ENCODE measurements around the gene USP44. TPM values are rescaled to one million over a fixed set of nuclear protein-coding genes. Genes with fewer than 3 reads are reported as not detected.

The USP44 gene
- total RNA-seq, 4 donors from 2014 or later = 3.3 to 6.2 (median 5.3) TPM

- intact Hi-C loops (cut with DNase I) = no loop called here
- no peaks in the 10 kb centered on the region for H3K4me1 ChIP-seq
- no peak for DNase-seq (ENCODE audit: extremely low spot score)
- no peaks in the 10 kb centered on the region for H3K27me3 ChIP-seq
- H3K9me3 ChIP-seq = no peaks in the 10 kb centered on the region
- no peak for TF ChIP-seq POLR2AphosphoS5 (IDR thresholded peaks at IDR 0.05)
- no peak overlapping the region for H3K27ac ChIP-seq (replicated peaks in 1 of 4)
- H3K36me3 ChIP-seq = peaks cover 22 to 58% (median 33%) of the 10 kb centered on the region in 4 donors
- no peak overlapping the region for H3K4me3 ChIP-seq
These were observed 34.0 kb downstream of the USP44 start for GRCh38 chr12:95517246-95517645.

DNA sequence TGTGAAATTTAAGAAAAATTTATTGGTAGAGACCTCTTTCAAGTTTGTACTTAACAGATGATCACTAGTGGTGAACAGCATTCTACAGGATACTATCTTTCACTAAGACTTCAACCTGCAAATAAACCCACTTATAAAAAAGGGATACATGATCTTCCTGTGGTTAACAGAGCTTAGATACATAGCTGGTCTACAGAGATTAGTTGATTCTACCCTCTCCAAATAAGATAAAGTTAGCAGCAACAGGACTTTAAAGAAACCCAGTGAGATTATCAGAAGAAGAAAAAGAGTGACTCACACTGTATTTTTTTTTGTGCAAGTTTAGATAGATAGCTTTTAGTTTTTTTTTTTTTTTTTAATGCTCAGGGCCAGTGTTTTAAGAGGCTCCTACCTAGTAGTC lies 34.5 kb downstream of the USP44 start:
- intact Hi-C loops (cut with DNase I) = no loop called here
- Histone ChIP-seq H3K4me3 (no peak overlapping the region), H3K4me1 (no peaks in the 10 kb centered on the region), H3K27me3 (no peaks in the 10 kb centered on the region), H3K9me3 (no peaks in the 10 kb centered on the region), H3K36me3 (peaks cover 26 to 59% (median 38%) of the 10 kb centered on the region in 4 donors), H3K27ac (replicated peaks in 1 of 4) (no peak overlapping the region)
- TF ChIP-seq POLR2AphosphoS5 (IDR thresholded peaks at IDR 0.05) = no peak
- TF ChIP-seq, protein P1, sequence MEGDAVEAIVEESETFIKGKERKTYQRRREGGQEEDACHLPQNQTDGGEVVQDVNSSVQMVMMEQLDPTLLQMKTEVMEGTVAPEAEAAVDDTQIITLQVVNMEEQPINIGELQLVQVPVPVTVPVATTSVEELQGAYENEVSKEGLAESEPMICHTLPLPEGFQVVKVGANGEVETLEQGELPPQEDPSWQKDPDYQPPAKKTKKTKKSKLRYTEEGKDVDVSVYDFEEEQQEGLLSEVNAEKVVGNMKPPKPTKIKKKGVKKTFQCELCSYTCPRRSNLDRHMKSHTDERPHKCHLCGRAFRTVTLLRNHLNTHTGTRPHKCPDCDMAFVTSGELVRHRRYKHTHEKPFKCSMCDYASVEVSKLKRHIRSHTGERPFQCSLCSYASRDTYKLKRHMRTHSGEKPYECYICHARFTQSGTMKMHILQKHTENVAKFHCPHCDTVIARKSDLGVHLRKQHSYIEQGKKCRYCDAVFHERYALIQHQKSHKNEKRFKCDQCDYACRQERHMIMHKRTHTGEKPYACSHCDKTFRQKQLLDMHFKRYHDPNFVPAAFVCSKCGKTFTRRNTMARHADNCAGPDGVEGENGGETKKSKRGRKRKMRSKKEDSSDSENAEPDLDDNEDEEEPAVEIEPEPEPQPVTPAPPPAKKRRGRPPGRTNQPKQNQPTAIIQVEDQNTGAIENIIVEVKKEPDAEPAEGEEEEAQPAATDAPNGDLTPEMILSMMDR (IDR thresholded peaks at IDR 0.05) = no peak
- no peak for TF ChIP-seq POLR2A (IDR thresholded peaks at IDR 0.05; ENCODE audit: low read depth)
- TF ChIP-seq EP300 (IDR thresholded peaks at IDR 0.05) = no peak
- no peak for DNase-seq (ENCODE audit: extremely low spot score)

DNA sequence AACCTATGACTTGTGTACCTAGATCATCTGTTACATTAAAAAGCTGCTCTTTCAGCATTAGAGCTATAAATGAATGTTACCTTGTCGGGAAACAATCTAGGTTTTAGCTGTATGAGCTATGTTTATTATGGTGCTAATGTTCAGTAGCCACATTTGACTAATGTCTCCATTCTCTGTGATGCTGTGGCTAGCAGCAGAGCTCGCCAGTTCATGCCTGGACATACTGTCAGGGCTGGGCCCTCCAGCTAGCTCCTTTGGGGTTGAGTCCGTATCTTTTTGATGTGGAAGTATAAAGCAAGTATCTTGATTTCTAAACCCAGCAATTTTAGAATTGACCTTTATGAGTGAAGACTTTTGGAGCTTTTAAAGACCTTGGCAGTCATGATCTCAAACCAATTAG lies 36.1 kb downstream of the USP44 start:
- TF ChIP-seq POLR2A (IDR thresholded peaks at IDR 0.05; ENCODE audit: low read depth) = no peak
- TF ChIP-seq EP300 (IDR thresholded peaks at IDR 0.05) = no peak
- TF ChIP-seq POLR2AphosphoS5 (IDR thresholded peaks at IDR 0.05) = no peak
- TF ChIP-seq, protein P1 (IDR thresholded peaks at IDR 0.05) = no peak
- WGBS = 85% methylated on average over 3 of the region's 3 CpGs

GRCh38 chr12:95513599-95513998 lies 37.7 kb downstream of the USP44 start:
- no peak for TF ChIP-seq POLR2AphosphoS5 (IDR thresholded peaks at IDR 0.05)
- TF ChIP-seq EP300 (IDR thresholded peaks at IDR 0.05) = no peak
- TF ChIP-seq, protein P1 (IDR thresholded peaks at IDR 0.05) = no peak
- TF ChIP-seq POLR2A (IDR thresholded peaks at IDR 0.05; ENCODE audit: low read depth) = no peak
- peaks cover 0 to 17% (median 11%) of the 10 kb centered on the region in 4 donors for H3K4me1 ChIP-seq
- intact Hi-C loops (cut with DNase I) = no loop called here
- peaks cover 27 to 73% (median 53%) of the 10 kb centered on the region in 4 donors for H3K36me3 ChIP-seq
- H3K9me3 ChIP-seq = no peaks in the 10 kb centered on the region
- H3K27me3 ChIP-seq = no peaks in the 10 kb centered on the region
- no peak for DNase-seq (ENCODE audit: extremely low spot score)
- H3K4me3 ChIP-seq = no peak overlapping the region
- WGBS = 93% methylated on average over 5 of the region's 5 CpGs
- no peak overlapping the region for H3K27ac ChIP-seq (replicated peaks in 1 of 4)

More for the DNA sequence above, 36.1 kb downstream of the USP44 start:
- Histone ChIP-seq H3K9me3 (no peaks in the 10 kb centered on the region), H3K4me3 (no peak overlapping the region), H3K27me3 (no peaks in the 10 kb centered on the region), H3K27ac (replicated peaks in 1 of 4) (no peak overlapping the region), H3K36me3 (peaks cover 27 to 57% (median 47%) of the 10 kb centered on the region in 4 donors), H3K4me1 (peaks cover 0 to 7% (median 2%) of the 10 kb centered on the region in 4 donors)
- no peak for DNase-seq (ENCODE audit: extremely low spot score)
- intact Hi-C loops (cut with DNase I) = no loop called here

DNA sequence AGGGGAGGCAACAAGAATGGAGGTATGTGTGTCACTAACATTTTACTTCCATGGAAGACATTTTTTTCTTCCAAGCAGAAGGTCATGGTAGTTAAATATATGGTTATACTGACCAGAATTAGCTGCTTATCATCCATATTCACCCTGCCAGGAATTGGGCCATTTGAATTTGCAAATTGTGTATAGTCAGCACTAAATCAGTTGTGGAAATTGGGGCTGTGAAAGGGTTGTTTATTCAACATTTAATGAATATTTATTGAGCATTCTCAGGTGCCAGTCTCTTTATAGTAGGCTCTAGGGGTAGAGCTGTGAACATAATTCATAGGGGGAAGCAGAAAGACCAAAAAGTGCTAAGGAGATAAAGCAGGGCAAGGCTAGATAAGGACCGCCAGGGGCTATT lies 39.3 kb downstream of the USP44 start:
- intact Hi-C loops (cut with DNase I) = no loop called here
- Histone ChIP-seq H3K27ac (replicated peaks in 1 of 4) (no peak overlapping the region), H3K36me3 (peaks cover 27 to 88% (median 61%) of the 10 kb centered on the region in 4 donors), H3K27me3 (no peaks in the 10 kb centered on the region), H3K4me1 (peaks cover 0 to 28% (median 25%) of the 10 kb centered on the region in 4 donors), H3K9me3 (no peaks in the 10 kb centered on the region), H3K4me3 (no peak overlapping the region)
- TF ChIP-seq EP300 (IDR thresholded peaks at IDR 0.05) (no peak), POLR2AphosphoS5 (IDR thresholded peaks at IDR 0.05) (no peak)
- TF ChIP-seq, protein P1 (IDR thresholded peaks at IDR 0.05) = no peak
- DNase-seq (ENCODE audit: extremely low spot score) = no peak
- WGBS = 100% methylated on average over 1 of the region's 1 CpG

Data from esophagus muscularis mucosa (tissue), 4 donors.